Stimulated activated CD4-positive, alpha-beta T cell treated with anti-CD3 and anti-CD28 coated beads, Interleukin-4, amount 100 ng/mL, for 24 hours (primary cell): ENCODE data around the gene UBE2E1.

Source experiments
- DNase-seq: peaks from one replicate; pipeline ENCODE4 v3.0.0-alpha.2; 2020

UBE2E1 gene

DNA sequence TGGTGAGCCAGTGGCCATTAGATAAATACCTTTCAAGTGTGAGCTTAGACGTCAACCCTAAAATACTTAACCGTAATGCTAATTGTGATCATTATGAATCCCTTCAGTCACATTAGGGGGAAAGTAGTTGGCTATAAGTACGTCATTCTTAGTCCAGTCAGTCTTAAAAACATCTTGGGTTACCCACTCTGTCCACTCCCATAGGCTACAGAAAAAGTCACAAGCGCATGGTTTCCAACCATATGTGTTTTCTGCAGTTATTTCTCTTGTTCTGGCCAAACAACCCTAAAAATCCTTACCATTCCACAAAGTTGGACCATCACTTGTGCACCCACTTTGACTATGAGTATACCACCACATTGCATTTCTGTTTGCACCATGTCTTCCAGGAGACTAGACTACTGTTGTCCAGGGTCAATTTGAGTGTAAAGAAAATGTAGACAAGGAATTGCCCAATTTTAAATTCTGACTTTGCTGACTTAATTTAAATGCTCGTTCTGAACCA is 114.4 kb downstream of the UBE2E1 start:
- DNase-seq = no peak

DNA sequence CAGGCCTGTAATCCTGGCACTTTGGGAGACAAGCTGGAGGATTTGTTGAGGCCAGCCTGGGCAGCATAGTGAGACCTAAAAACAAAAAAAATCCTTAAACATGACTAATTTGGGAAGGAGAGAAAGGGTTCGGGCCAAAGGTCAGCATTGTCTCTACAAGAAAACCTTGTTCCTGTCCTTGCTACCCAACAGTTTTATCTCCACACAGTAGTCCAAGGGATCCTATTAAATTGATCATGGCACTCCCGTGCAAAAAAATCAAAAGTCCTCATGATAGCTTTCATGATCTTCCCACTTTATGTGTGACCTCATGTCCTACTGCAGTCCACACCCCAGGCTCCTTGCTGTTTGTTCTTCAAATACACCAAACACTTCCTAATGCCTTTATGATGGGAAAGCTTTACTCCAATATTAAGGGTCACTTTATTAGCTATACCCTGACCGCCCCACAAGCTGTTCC is 115.3 kb downstream of the UBE2E1 start:
- DNase-seq = no peak

DNA sequence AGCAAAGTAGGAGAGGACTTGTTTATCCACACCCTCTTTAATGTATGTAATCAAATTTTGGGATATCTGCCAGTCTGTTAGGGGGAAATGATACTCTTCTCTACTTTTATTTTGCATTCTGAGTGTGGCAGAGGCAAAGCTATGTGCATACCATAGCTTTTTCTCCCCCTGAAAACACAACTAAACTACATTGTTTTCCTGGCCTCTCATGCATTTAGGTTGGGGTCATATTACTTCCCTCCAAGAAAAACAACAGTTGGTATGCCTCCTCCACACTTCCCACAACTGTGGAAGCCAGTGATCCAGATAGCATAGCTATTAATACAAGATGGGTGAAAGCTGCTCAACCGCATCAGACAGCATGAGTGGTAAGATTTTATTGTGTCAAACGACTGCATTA is 118.0 kb downstream of the UBE2E1 start:
- no peak for DNase-seq

DNA sequence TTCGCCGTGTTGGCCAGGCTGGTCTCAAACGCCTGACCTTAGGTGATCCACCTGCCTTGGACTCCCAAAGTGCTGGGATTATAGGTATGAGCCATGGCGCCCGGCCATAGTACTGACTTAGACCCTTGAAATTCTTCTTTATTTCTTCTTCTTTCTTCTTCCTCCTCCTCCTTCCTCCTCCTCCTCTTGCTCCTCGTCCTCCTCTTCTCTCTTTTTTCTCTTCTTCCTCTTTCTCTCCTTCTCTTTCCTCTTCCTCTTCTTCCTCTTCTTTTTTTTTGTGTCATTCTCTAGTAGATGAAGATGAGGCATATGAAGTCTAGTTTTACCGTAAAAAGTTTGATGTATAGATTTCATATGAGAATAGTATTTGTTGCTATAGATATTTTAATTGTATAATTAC is 120.5 kb downstream of the UBE2E1 start:
- DNase-seq = no peak

DNA sequence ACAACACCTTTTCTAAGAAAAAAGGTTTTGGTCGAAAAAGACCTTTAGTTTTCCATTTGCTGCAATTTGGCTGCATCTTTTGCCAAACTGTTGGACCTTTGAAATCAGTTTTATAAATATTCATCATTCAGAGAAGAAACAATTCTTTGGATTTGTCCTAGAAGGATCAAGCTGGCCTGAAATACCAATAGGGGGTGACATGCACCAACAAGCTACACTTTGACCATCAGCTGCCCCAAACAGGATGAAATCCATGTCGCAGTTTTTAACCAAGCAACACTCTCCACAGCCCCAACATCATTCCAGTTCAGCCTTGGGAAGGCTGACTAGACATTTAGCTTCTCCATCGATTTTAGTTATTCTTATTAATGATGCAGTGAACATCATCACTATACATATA is 121.0 kb downstream of the UBE2E1 start:
- no peak for DNase-seq

DNA sequence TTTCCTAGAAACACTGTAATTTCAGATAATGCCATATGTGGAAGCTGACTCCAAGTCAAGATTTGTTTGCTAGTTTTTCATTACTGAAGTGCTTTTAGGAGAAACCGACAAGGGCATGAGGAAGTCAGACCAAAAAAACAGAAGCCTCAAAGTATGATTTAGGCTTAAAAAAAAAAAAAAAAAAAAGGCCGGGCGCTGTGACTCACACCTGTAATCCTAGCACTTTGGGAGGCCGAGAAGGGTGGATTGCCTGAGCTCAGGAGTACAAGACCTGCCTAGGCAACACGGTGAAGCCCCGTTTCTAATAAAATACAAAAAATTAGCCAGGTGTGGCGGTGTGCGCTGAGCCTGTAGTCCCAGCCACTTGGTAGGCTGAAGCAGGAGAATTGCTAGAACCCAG is 122.8 kb downstream of the UBE2E1 start:
- no peak for DNase-seq

DNA sequence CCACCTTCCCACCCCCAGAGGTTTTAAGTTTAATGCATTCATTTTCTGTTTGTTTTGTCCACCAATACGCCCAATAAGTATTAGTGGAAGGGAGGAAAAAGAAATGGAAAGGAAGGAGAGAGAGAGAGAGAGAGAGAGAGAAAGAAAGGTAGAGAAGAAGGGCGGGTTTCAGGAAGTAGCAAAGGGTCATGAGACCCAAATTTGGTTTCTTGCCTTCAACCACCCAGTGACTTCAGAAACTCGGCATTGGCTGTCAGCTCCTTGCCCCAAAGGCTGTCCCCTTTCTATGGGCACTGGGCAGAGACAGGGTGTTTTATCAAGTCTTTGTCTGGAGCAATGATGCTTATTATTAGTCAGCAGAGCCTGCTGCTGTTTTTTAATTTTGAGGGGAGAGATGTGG is 125.8 kb downstream of the UBE2E1 start:
- no peak for DNase-seq

DNA sequence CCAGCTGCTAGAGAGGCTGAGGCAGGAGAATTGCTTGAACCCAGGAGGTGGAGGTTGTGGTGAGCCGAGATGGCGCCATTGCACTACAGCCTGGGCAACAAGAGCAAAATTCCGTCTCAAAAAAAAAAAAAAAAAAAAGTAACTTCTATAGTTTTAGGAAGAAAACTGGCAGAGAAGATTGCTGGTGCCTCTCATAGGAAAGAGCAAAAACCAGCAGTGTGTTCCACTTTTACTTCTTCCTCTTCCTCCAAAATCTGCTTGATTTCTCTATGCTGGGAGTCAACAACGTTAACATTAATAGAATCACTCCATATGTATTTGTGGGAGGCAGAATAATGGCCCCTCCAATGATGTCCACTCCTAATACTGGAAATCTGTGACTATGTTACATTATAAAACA is 126.8 kb downstream of the UBE2E1 start:
- DNase-seq = no peak

DNA sequence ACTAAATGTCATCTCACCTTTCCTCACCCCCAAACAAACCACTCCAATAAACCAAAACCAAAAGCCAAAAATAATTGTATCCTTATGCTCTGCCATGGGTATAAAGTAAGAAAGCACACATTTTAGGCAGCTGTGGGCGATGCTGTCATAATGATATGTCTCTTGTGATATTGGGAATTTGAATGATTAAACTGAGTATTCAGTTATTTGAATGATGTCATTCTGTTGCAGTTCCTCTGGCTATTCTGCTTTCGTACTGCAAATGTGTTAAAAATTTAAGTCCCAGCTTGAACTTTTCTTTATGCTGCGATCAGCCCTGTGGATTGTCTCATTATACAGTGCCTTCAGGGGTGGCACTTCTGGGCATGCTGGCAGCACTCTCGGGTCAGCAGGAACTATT is 128.5 kb downstream of the UBE2E1 start:
- no peak for DNase-seq

DNA sequence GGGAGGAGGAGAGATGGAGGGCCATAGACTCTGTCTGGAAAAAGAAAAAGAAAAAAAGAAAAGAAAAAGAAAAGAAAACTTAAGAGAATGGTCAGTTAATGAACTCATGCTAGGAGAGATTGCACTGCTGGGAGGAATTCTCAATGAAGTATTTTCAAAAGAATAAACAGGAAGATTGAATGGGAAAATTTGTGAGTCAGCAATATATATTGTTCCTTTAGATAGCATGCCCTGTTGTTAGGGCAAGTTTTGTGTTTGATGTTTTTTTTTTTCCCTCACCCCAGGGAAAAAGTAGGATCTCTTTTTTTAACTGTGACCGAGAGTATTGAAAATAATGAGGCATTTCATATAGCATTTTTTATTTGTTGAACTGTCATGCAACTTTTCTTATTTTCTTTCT is 131.5 kb downstream of the UBE2E1 start:
- DNase-seq = no peak

DNA sequence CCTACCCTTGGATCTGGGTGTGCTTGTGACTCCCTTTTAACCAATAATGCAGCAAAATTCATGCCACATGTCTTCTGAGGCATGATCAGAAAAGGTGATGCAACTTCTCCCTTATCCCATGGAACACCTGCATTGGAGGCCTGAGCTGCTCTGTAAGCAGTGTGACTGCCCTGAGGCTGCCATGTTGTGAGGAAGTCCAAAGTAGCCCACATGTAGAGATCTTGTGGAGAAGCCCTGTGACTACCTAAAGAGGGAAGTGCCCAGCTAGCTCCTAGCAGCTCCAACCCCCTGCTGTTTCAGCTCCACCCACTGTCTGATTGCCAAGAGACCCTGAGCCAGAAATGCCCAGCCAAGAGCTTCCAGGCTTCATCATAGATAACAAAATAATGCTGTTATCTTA is 132.9 kb downstream of the UBE2E1 start:
- DNase-seq = no peak

DNA sequence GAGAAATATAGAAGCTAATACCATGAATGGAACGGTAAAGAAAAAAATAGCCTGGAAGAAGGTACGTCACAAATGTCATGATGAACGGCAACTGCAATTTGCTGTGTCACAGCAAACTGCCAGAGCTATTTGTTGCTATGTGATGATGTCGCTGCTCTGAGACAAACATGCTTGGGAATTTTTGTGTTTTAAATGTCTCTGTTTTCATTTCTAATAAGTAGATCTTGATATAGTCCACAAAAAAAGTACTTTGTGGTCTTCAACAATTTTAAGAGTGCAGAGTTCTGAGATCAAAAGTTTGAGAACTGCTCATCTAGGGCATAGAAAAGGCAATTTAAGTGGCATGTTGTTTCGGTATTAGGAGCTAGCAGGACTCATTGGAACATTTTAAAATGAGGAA is 135.0 kb downstream of the UBE2E1 start:
- DNase-seq = no peak
